ENCODE results near the gene KLK11. TPM values are rescaled to one million over a fixed set of nuclear protein-coding genes. Genes with fewer than 3 reads are reported as not detected.

The KLK11 gene
- total RNA-seq, 1 donor from 2014 or later, result not detected

GRCh38 chr19:51059715-51060114 lies 33.3 kb upstream of the KLK11 start:
- no peak for DNase-seq (ENCODE audit: low spot score in 2 of 2)
- H3K27ac ChIP-seq, result no peak overlapping the region
- no peaks in the 10 kb centered on the region for H3K27me3 ChIP-seq
- H3K4me1 ChIP-seq, result no peaks in the 10 kb centered on the region
- TF ChIP-seq, protein P1, sequence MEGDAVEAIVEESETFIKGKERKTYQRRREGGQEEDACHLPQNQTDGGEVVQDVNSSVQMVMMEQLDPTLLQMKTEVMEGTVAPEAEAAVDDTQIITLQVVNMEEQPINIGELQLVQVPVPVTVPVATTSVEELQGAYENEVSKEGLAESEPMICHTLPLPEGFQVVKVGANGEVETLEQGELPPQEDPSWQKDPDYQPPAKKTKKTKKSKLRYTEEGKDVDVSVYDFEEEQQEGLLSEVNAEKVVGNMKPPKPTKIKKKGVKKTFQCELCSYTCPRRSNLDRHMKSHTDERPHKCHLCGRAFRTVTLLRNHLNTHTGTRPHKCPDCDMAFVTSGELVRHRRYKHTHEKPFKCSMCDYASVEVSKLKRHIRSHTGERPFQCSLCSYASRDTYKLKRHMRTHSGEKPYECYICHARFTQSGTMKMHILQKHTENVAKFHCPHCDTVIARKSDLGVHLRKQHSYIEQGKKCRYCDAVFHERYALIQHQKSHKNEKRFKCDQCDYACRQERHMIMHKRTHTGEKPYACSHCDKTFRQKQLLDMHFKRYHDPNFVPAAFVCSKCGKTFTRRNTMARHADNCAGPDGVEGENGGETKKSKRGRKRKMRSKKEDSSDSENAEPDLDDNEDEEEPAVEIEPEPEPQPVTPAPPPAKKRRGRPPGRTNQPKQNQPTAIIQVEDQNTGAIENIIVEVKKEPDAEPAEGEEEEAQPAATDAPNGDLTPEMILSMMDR (IDR thresholded peaks at IDR 0.05), result no peak
- intact Hi-C loops (cut with DNase I), result no loop called here
- H3K9me3 ChIP-seq, result no peaks in the 10 kb centered on the region
- H3K4me3 ChIP-seq, result no peak overlapping the region
- H3K36me3 ChIP-seq, result no peaks in the 10 kb centered on the region

- no peak for DNase-seq (ENCODE audit: low spot score in 2 of 2)
- no peaks in the 10 kb centered on the region for H3K9me3 ChIP-seq
- no peak overlapping the region for H3K27ac ChIP-seq
- no peaks in the 10 kb centered on the region for H3K36me3 ChIP-seq
- H3K4me3 ChIP-seq, result no peak overlapping the region
- no peaks in the 10 kb centered on the region for H3K4me1 ChIP-seq
- intact Hi-C loops (cut with DNase I), result no loop called here
- H3K27me3 ChIP-seq, result no peaks in the 10 kb centered on the region
- TF ChIP-seq, protein P1 (IDR thresholded peaks at IDR 0.05), result no peak
These were observed 29.4 kb upstream of the KLK11 start for GRCh38 chr19:51055866-51056265.

- no peak overlapping the region for H3K4me3 ChIP-seq
- no peaks in the 10 kb centered on the region for H3K36me3 ChIP-seq
- no peak overlapping the region for H3K27ac ChIP-seq
- H3K9me3 ChIP-seq, result no peaks in the 10 kb centered on the region
- H3K4me1 ChIP-seq, result no peaks in the 10 kb centered on the region
- no peaks in the 10 kb centered on the region for H3K27me3 ChIP-seq
- DNase-seq (ENCODE audit: low spot score in 2 of 2), result no peak
- intact Hi-C loops (cut with DNase I), result no loop called here
- TF ChIP-seq, protein P1 (IDR thresholded peaks at IDR 0.05), result no peak
These were observed 20.6 kb upstream of the KLK11 start for GRCh38 chr19:51047031-51047335.

- no peaks in the 10 kb centered on the region for H3K4me1 ChIP-seq
- TF ChIP-seq, protein P1 (IDR thresholded peaks at IDR 0.05), result no peak
- no peak overlapping the region for H3K27ac ChIP-seq
- H3K4me3 ChIP-seq, result no peak overlapping the region
- no peaks in the 10 kb centered on the region for H3K9me3 ChIP-seq
- no peak for DNase-seq (ENCODE audit: low spot score in 2 of 2)
- intact Hi-C loops (cut with DNase I), result no loop called here
- H3K36me3 ChIP-seq, result no peaks in the 10 kb centered on the region
- no peaks in the 10 kb centered on the region for H3K27me3 ChIP-seq
These were observed 17.9 kb upstream of the KLK11 start for GRCh38 chr19:51044327-51044726.

GRCh38 chr19:51043497-51043896 lies 17.1 kb upstream of the KLK11 start:
- TF ChIP-seq, protein P1 (IDR thresholded peaks at IDR 0.05), result no peak
- intact Hi-C loops (cut with DNase I), result no loop called here
- Histone ChIP-seq H3K4me3 (no peak overlapping the region), H3K27ac (no peak overlapping the region), H3K36me3 (no peaks in the 10 kb centered on the region), H3K9me3 (no peaks in the 10 kb centered on the region), H3K27me3 (no peaks in the 10 kb centered on the region), H3K4me1 (no peaks in the 10 kb centered on the region)
- no peak for DNase-seq (ENCODE audit: low spot score in 2 of 2)

- intact Hi-C loops (cut with DNase I), result no loop called here
- no peaks in the 10 kb centered on the region for H3K36me3 ChIP-seq
- no peak overlapping the region for H3K27ac ChIP-seq
These were observed 13.7 kb upstream of the KLK11 start for GRCh38 chr19:51040151-51040550.

More at GRCh38 chr19:51040151-51040550, 13.7 kb upstream of the KLK11 start:
- H3K4me1 ChIP-seq, result no peaks in the 10 kb centered on the region
- H3K9me3 ChIP-seq, result no peaks in the 10 kb centered on the region
- DNase-seq (ENCODE audit: low spot score in 2 of 2), result no peak
- TF ChIP-seq, protein P1 (IDR thresholded peaks at IDR 0.05), result no peak
- no peaks in the 10 kb centered on the region for H3K27me3 ChIP-seq
- no peak overlapping the region for H3K4me3 ChIP-seq
